ENCODE results near the gene MAP9. TPM values are rescaled to one million over a fixed set of nuclear protein-coding genes. Genes with fewer than 3 reads are reported as not detected.

Gene MAP9
- total and polyA plus RNA-seq, 2 experiments from 2014 or later: 16.0 to 33.7 TPM

GRCh38 chr4:155413451-155413850 lies 36.7 kb upstream of the MAP9 start (continued):
- TF ChIP-seq REST (IDR thresholded peaks at IDR 0.05; ENCODE audit: unreplicated experiment) (no peak), STAT1 (IDR thresholded peaks at IDR 0.05; ENCODE audit: unreplicated experiment) (no peak), ZNF462 (CRISPR knock-in tag; IDR thresholded peaks at IDR 0.05) (no peak), EZH2 (IDR thresholded peaks at IDR 0.05; ENCODE audit: low read depth, unreplicated experiment) (no peak)

- ATAC-seq: no peak
- no peak overlapping the region for H3K4me3 Mint-ChIP-seq
- H3K9me2 ChIP-seq (ENCODE audit: insufficient read depth): no peaks in the 10 kb centered on the region
- TF ChIP-seq NANOG (IDR thresholded peaks at IDR 0.05; ENCODE audit: borderline replicate concordance) (no peak), ETS1 (IDR thresholded peaks at IDR 0.05) (no peak)
Observed at GRCh38 chr4:155411546-155411945, 34.8 kb upstream of the MAP9 start.

More at GRCh38 chr4:155411546-155411945, 34.8 kb upstream of the MAP9 start:
- Histone ChIP-seq H3K27ac (ENCODE audit: low read depth) (no peak overlapping the region), H3K36me3 (ENCODE audit: insufficient read depth) (no peaks in the 10 kb centered on the region), H2AFZ (no peak overlapping the region), H3K79me2 (replicated peaks; ENCODE audit: insufficient read depth) (no peaks in the 10 kb centered on the region), H3K4me2 (no peak overlapping the region), H3K4me3 (no peak overlapping the region), H3K4me1 (ENCODE audit: insufficient read depth) (no peaks in the 10 kb centered on the region), H4K20me1 (replicated peaks; ENCODE audit: insufficient read depth) (no peaks in the 10 kb centered on the region), H3K27me3 (ENCODE audit: insufficient read depth) (peaks cover 4% of the 10 kb centered on the region; the same call in 1 of the 2 replicates), H3F3A (replicated peaks; ENCODE audit: low read depth) (no peaks in the 10 kb centered on the region)
- Mint-ChIP-seq H3K27me3 (ENCODE audit: insufficient read depth, low read depth, poor library complexity) (peaks cover 2% of the 10 kb centered on the region), H3K27ac (no peak overlapping the region), H3K36me3 (ENCODE audit: low read depth) (no peaks in the 10 kb centered on the region), H3K4me1 (no peaks in the 10 kb centered on the region), H3K9me3 (no peaks in the 10 kb centered on the region)
- DNase-seq (ENCODE audit: low spot score): no peak

All from GM23338 (cell line).